EL (cell line): ENCODE results near the gene CYP46A1.

Experiments used
- DNase-seq: peaks from one replicate; pipeline ENCODE4 v3.0.0-alpha.2; 2016

Gene CYP46A1

DNA sequence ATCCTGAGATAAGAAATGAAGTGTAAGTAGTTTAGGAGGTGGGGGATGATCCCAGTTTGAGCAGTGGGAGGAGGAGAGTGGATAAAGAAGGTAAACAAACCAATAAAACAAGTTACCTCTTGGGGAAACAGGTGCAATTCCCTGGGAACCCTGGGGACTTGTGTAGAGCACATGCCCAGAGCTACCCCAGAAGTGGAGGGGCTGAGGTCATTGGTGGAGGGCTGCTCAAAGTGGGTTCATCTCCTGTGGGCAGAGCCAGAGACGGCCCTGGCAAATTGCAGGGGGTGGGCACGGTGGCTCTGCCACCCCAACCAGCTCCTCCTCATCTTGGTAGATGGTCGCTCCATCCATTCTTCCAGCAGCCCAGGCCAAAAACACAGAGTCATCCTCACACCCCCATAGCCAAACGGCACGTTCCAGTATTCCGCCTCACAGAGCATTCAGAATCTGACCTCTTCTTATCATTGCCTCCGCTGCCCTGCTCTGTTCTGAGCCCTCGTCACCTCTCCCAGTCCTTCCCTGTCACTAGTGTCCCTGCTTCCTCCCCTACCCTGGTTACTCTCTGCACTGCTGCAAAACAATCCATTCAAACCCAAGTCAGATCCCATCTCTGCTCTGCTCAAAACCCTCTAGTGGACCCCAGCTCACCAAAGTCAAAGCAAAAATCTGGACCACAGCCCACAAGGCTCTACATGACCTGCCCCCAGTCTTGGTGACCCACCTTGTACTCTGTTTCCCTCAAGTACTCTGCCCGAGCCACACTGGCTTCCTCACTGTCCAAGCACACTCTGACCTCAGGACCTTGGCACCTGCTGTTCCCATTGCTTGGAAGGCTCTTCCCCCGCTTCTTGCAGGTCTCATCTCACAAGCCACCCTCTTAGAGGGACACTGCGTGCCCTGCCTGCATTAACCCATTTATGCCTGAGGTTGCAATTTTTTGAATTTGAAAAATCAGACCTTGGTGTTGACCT is 5.5 kb downstream of the CYP46A1 start:
- no peak for DNase-seq

DNA sequence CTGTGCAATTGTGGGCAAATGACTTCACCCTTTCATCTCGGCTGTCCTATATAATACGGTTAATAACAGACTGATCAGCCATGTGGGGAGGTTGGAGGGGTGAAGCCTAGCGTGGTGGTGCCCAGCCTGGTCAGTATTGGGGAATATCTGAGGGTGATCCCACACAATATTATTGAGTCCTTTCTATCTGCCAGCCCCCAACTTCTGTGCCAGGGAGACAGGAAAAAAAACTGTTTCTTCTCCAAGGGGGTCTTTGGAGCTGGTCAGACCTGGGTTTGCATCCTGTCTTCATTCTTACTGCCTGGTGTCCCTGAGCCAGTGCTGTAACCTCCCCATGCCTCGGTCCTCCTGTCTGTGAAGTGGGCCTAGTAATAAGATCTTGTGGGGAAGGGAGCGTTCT is 6.5 kb downstream of the CYP46A1 start:
- DNase-seq: no peak

DNA sequence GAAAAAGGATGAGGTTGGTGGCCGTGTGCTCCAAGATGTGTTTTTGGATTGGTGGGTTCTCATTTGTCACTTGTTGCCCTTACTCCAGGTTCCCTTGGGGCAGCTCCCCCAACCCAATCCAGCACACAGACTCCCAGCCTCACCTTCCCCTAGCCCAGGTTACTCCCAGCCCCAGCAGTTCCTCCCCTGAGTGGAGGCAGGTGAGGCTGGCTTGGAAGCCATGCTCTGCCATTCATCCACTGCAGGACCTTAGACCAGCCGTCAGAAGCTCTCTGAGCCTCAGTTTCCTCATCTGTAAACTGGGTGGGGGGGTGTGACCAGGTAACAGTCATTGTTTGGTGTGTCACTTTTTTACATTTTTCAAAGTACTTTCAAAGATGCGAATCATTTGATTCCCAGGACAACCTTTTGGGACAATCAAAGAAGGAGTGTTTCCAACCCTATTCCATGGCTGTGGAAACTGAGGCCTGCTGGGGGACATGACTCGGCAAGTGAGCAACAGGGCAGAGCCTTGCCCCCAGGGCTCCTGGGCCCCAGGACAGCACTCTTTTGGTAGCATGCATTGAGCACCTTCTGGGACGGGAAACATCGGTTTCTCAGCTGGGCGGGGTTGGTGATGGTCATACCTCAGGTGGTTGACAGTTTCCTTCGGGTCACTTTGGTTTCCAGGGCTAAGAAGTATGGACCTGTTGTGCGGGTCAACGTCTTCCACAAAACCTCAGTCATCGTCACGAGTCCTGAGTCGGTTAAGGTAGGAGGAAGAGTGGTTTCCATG is 7.2 kb downstream of the CYP46A1 start:
- no peak for DNase-seq

DNA sequence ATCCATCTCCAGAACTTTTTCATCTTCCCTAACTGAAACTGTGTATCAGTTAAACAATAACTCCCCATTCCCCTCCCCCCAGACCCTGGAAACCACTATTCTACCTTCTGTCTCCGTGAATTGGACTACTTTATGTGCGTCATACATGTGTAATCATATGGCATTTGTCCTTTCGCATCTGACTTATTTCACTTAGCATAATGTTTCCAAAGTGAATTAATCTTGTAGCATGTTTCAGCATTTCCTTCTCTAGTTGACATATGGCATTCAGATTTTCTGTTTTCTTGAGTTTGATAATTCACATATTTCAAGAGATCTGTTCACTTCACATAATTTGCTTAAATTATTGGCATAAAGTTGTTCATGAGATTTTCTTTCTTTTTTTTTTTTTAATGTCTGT is 9.8 kb downstream of the CYP46A1 start:
- DNase-seq: no peak

DNA sequence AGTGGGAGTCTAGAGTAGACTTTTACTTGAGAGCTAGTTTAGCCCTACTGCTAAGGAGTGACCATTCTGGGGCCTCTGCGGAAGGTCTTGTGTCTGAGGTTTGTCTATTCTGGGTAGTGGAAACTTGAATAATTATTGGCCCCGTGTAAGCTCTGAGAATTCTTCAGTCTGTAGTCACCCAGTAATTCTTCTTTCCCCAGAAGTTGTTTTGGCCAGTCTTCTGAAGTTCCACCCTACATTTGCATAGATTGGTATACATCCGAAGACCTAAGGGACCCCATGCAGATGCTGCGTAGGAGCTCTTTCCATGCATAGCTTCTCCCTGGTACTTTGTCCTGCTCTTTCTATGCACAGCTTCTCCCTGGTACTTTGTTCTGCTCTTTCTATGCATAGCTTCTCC is 12.8 kb downstream of the CYP46A1 start:
- no peak for DNase-seq

DNA sequence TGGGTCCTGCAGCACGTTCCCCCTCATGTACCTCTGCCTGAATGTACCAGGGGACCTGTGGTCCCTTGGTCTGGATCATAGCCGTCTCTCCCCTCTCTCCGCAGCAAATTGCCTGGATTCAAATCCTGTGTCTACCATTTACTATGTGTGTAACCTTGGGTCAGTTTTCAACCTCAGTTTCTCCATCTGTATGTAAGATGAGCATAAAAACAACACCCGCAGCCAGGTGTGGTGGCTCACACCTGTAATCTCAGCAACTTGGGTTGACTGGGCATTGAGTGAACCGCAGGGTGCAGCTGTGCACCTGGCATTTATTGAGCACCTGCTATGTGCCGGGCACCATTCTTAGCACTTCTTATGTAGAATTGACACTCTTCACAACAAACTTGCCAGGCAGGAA is 14.1 kb downstream of the CYP46A1 start:
- no peak for DNase-seq

DNA sequence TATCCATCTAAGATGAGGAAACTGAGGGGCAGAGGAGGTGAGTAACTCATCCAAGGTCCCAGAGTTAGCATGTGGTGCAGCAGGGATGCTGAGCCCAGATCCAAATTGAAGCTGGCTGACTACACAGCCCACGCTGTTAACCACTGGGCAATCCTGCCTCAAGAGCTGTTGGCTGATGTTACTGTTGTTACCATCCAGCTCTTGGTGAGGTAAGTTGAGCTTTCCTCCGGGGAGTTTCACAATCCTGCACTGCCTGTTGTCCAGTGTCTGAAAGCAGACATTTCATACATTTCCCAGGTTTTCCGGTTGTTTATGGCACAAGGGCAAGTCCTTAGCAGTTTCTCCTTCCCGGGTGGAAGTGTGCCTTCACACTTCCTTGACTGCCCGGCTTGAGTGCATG is 14.5 kb downstream of the CYP46A1 start:
- no peak for DNase-seq

DNA sequence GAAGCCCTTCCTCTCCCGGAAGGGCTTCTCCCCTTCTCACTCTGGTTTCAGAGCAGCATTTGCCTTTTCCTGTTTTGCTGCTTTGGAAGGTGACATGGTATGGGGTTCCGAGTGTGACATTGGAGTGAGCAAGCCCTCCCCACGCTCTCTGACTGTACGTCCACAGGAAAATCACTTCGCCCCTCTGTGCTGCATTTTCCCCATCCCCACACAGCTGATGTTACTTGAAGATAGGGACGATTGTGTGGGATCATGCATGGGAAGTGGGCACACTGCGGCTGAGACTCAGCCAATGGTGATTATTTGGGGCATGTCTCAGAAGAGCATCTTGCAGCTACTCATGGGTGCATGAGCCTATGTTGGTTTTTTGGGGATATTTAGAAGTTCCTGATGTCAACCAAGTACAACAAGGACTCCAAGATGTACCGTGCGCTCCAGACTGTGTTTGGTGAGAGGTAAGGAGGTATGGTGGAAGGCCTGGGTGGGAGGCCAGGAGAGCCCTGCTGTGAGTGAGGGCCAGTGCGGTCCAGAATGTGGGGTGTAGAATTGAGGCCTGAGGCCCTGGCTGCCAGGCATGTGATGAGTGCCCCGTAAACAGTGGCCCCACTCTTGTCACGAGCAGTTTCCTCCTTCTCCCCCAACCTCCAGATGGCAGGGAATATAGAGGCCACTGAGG is 15.1 kb downstream of the CYP46A1 start:
- no peak for DNase-seq

DNA sequence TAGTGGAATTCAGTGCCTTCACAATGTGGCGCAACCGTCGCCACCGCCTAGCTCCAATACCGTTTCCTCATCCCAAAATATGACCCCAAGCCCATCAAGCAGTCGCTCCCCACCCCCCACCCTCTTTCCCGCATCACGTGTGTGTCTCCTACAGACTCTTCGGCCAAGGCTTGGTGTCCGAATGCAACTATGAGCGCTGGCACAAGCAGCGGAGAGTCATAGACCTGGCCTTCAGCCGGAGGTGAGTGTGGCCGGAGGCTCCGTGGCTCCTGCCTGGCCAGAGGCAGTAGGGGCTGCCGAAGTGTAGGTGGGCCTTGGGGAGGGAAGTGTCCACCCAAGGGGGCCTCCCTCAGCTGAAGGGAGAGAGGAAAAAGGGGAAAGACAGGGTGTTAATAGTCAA is 15.8 kb downstream of the CYP46A1 start:
- no peak for DNase-seq

DNA sequence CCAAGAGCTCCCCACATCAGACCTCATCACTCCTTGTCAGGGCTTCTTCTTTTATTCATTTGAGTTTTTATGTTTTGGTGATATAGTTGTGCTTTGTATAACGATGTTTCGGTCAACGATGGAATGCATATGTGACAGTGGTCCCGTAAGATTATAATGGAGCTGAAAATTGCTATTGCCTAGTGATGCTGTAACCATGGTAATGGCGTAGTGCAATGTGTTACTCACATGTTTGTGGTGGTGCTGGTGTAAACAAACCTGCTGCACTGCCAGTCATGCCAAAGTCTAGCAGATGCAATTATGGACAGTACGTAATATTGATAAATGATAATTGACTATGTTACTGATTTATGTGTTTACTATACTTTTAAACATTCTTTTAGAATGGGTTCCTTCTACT is 16.3 kb downstream of the CYP46A1 start:
- no peak for DNase-seq

DNA sequence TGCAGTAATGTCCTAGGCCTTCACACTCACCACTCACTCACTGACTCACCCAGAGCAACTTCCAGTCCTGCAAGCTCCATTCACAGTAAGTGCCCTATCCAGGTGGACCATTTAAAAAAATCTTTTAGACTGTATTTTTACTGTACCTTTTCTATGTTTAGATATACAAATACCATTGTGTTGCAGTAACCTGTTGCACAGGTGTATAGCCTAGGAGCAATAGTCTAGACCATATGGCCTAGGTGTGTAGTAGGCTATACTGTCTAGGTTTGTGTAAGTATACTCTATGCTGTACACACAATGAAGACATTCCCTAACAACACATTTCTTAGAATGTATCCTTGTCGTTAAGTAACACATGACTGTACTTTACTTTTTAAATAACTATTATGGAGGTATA is 17.2 kb downstream of the CYP46A1 start:
- no peak for DNase-seq

DNA sequence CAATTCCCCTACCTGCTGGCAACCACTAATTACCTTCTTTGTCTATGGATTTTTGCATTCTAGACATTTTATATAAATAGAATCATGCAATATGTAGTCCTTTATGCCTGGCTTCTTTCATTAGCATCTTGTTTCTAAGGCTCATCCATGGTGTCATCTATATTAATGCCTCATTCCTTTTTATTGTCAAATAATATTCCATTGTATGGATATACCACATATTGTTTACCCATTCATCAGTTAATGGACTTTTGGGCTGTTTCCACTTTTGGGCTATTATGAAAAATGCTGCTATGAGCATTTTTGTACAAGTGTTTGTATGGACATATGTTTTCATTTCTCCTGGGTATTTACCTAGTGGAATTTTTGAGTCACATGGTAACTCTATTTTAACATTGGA is 18.0 kb downstream of the CYP46A1 start:
- no peak for DNase-seq

DNA sequence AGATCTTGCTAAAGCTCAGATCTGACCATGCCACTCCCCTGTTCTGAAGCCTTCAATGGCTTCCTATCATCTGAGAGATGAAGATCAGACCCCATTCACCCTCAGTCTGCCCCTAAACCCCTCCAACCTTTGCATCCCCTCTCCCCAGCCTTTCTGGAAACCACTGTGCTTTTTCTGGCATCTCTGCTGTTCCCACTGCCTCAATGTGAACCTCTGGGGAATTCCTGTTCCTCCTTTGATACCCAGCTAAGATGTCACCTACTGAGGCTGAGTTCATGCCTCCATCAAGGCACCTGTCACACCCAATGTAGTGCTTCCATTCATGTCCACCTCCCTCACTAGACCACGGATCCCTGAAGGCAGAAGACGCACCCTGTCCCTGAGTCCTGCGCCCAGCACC is 19.3 kb downstream of the CYP46A1 start:
- DNase-seq: no peak

DNA sequence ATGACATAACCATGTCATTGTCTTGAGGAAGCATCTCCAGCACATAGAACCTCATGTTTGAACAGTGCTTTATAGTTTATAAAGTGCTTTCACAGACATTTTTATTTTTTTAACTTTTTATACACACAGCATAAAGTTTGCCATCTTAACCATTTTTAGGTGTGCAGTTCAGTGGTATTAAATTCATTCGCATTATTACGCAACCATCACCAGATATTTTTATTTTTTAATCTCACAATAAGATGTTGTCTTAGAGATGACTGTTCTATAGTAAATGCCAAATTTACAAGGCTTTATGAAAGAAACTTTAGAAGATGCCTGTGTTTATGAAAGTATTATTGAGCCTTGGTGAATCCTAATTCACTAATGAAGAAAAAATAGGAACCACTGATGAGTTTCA is 19.9 kb downstream of the CYP46A1 start:
- no peak for DNase-seq

DNA sequence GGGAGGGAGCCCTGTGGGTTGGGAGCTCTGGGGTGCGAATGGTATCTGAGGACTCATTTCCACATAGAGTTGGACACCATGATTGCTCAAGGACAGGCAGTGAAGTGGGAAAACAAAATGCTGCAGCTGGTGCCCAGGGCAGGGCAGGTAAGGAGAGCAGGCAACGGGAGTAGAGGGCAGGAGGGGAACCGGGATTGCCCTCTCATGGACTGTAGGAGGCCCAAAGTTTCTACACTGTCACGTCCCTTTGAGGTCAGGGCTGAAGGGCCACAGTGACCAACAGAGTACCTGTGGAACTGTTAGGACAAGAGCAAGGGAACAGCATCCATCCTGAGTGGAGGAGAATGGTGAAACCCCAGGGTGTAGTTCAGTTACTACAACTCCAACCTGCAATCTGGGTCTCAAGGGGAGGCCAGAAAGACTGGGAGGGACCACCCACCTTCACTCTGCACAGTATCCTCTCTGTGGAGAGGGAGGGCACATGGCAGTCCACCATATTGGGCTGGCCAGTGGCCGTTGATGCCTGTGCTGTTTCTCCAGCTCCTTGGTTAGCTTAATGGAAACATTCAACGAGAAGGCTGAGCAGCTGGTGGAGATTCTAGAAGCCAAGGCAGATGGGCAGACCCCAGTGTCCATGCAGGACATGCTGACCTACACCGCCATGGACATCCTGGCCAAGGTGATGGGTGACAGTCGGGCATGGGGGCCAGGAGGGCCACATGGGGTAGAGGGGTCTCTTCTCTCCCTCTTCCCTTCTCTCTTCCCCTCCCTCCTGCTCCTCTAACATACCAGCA is 22.2 kb downstream of the CYP46A1 start:
- DNase-seq: no peak

DNA sequence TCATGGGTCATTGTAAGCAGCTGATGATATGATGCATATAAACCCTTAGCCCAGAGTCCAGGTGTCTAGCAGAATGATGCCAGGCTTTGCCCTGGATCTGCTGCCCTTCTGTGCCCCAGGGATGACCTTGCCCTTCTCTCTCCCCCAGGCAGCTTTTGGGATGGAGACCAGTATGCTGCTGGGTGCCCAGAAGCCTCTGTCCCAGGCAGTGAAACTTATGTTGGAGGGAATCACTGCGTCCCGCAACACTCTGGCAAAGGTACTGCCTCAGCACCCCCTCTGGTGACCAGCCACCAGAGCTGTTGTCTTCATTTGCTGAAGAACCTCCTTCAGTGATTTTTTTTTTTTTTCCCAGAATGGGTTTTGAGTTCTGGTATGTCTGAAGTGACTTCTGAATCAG is 23.3 kb downstream of the CYP46A1 start:
- DNase-seq: no peak

DNA sequence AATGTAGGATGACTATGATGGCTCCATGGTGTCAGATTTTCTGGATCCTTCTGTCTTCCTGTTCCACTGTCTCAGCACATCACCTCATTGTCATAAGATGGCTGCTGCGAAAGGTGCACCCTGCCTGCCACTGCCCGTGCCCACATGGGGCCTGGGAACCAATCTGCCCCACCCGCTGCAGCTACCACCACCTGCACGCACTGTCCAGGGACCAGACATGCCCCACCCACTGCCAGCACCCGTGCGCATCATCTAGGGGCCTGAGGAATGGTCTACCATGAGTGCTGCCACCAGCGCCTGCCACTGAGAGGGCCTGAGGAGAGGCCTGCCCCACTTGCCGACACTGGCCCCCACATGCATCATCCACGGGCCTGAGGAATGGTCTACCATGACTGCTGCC is 23.8 kb downstream of the CYP46A1 start:
- DNase-seq: no peak

DNA sequence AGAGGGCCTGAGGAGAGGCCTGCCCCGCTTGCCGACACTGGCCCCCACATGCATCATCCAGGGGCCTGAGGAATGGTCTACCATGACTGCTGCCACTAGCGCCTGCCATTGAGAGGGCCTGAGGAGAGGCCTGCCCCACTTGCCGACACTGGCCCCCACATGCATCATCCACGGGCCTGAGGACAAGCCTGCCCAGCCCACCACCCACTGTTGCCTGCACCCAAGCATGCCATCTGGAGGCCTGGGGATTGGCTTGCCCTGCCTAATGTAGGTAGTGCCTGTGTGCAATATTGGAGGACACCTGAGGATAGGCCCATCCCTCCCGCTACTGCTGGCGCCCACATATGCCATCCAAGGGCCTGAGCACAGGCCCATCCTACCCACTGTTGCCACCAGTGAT is 24.4 kb downstream of the CYP46A1 start:
- DNase-seq: no peak

DNA sequence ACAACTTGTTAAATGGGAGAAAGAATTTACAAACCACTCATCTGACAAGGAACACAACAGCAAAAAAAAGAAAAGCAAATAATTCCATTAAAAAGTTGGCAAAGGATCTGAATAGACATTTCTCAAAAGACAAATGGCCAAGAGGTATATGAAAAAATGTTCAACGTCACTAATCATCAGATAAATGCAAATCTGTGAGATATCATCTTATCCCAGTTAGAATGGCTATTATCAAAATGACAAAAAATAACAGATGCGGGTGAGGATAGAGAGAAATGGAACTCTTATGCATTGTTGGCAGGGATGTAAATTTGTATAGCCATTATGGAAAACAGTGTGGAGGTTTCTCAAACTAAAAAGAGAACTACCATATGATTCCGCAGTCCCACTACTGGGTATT is 29.9 kb downstream of the CYP46A1 start:
- no peak for DNase-seq

DNA sequence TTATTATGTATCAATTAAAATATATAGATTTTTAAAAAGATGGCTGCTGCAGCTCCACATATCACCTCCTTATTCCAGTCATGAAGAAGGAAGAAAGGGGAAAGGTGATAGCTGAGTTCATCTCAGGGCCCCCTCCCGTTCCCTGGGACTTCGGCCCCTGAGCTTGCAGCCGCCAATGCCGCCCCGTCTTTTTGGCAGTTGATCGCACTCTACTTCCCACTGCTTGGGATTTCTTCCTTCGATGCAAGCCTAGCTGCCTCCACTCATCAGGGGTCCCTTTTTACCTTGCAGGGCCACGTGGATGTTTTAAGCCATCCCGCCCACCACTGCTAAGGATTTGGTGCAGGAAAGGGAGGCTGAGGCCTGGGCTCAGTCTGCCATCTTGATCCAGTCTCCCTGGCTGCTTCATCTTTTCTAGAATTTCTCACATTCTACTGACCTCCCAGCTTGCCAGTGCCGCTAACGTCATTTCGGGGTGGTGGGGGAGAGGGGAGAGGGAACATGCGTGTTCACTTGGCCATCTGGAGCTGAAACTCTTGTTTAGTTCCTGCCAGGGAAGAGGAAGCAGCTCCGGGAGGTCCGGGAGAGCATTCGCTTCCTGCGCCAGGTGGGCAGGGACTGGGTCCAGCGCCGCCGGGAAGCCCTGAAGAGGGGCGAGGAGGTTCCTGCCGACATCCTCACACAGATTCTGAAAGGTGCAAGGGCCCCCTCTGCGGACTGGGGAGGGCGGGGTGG is 31.3 kb downstream of the CYP46A1 start:
- no peak for DNase-seq

DNA sequence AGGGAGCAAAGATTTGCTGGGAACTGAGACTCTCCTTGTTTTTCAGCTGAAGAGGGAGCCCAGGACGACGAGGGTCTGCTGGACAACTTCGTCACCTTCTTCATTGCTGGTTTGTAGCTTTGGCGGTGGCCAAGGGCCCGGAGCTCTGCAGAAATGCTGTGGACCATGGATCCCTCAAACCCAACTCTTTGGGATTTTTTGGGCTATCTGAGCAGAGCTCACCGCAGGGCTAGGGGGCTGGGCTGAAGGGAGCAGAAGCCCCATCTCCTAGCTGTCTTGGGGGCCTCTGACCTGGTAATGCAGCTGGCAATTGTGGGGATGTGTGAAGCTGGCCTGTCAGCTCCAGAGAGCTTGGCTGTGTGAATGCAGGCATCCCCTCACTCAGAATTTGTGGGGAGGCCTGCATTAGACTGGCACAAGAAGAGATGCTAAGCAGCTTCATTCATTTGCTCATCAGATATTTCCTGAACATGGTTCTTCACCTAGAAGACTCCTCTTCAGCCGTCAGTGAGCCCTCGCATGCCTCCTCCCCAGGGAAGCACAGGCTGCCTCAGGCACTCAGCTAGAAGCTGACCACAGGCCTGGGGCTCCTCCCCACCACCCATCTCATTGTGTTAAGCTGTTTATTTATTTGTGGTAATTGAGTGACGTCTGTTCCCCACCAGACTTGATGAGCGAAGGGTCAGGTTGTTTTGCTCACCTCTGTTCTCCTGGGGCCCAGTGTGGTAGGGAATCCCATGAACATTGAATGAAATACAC is 32.2 kb downstream of the CYP46A1 start:
- no peak for DNase-seq
